Measurements from ENCODE around the gene PEAK1. TPM values are rescaled to one million over a fixed set of nuclear protein-coding genes. Genes with fewer than 3 reads are reported as not detected.

PEAK1 gene
- total and polyA plus RNA-seq, 9 of the 15 experiments (the other 6 are each of a cell fraction or from before 2014, with no cell fraction given): 0.99 to 22.4 (median 10.8) TPM

DNA sequence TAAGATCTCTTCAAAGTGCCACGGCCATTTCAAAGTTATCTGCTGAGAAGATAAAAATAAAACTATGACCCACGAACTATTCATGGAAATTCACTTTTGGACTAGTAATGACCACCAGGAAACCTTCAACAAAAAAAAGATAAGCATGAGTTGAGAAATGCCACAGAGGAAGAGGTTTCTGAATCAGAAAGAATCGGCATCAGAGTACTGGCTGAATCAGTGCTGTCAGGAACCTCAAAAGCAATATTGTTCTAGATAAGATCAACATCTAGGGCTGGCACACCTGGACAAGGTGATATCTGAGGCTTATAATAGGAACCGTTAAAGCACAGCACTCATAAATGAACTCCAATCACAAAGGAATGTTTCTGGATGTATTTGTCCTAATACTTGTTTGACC lies 72.7 kb downstream of the PEAK1 start (continued):
- TF ChIP-seq TFE3 (CRISPR knock-in tag; IDR thresholded peaks at IDR 0.05): no peak
- TF ChIP-seq, protein P1, sequence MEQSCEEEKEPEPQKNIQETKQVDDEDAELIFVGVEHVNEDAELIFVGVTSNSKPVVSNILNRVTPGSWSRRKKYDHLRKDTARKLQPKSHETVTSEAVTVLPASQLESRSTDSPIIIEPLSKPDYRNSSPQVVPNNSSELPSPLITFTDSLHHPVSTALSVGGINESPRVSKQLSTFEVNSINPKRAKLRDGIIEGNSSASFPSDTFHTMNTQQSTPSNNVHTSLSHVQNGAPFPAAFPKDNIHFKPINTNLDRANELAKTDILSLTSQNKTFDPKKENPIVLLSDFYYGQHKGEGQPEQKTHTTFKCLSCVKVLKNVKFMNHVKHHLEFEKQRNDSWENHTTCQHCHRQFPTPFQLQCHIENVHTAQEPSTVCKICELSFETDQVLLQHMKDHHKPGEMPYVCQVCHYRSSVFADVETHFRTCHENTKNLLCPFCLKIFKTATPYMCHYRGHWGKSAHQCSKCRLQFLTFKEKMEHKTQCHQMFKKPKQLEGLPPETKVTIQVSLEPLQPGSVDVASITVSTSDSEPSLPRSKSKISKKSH (CRISPR knock-in tag; IDR thresholded peaks at IDR 0.05): no peak

- Histone ChIP-seq H3K9me1 (ENCODE audit: control insufficient read depth, insufficient read depth, low read length) (no peaks in the 10 kb centered on the region), H3K4me3 (no peak overlapping the region), H3K36me3 (ENCODE audit: control insufficient read depth, insufficient read depth, low read length) (0 out of 3 replicates have a peak, but pooled peaks cover 3% of the 10 kb centered on the region), H3K9me3 (replicated peaks; ENCODE audit: control insufficient read depth, insufficient read depth, low read depth, low read length) (no peaks in the 10 kb centered on the region), H3K4me1 (replicated peaks in 1 of 2; ENCODE audit: control insufficient read depth in 2 of 2, insufficient read depth in 2 of 2, low read length in 2 of 2) (no peaks in the 10 kb centered on the region; a peak in 1 of 5 replicates), H3K79me2 (ENCODE audit: control insufficient read depth, insufficient read depth, low read length) (no peaks in the 10 kb centered on the region), H3K27ac (ENCODE audit: extremely low read depth, low read depth, low read length) (no peak overlapping the region), H3K4me2 (ENCODE audit: insufficient read depth, low read length) (no peak overlapping the region), H3K27me3 (ENCODE audit: control insufficient read depth in 2 of 2, insufficient read depth in 2 of 2, low read length in 2 of 2) (no peaks in the 10 kb centered on the region), H3K9ac (ENCODE audit: insufficient read depth in 1 of 2, low read depth in 2 of 2, low read length in 2 of 2) (no peak overlapping the region), H2AFZ (ENCODE audit: low read depth, low read length) (no peak overlapping the region), H4K20me1 (replicated peaks; ENCODE audit: control insufficient read depth, insufficient read depth, low read length) (no peaks in the 10 kb centered on the region)
- intact Hi-C loops (cut with micrococcal nuclease): no loop called here
- no peak for DNase-seq (ENCODE audit: extremely low read depth in 1 of 4, low spot score in 3 of 4)
- no peak for ATAC-seq
- 81% methylated on average over 4 of the region's 4 CpGs for WGBS (ENCODE audit: insufficient coverage, low coverage, missing lambda C conversion rate)
- ChIA-PET CTCF (ENCODE audit: low intra/inter-chr PET ratio) (no interaction called here), POLR2A (interaction anchor here (1.4 kb wide), 1 partner anchor 10 kb away, joined by 4 read pairs; no protein-coding TSS in a partner anchor)
- BruUV-seq (replicated peaks): no TSS peak
- TF ChIP-seq CHCHD3 (CRISPR knock-in tag; IDR thresholded peaks at IDR 0.05) (no peak), DLX4 (CRISPR knock-in tag; IDR thresholded peaks at IDR 0.05) (no peak), HDAC2 (IDR thresholded peaks at IDR 0.05) (no peak), ZNF274 (IDR thresholded peaks at IDR 0.05; ENCODE audit: borderline replicate concordance, low read depth, low read length) (no peak), RBM17 (IDR thresholded peaks at IDR 0.05; ENCODE audit: borderline replicate concordance, low read depth, low read length) (no peak), PATZ1 (CRISPR knock-in tag; IDR thresholded peaks at IDR 0.05; ENCODE audit: borderline replicate concordance) (no peak)
- TF ChIP-seq, protein P2, sequence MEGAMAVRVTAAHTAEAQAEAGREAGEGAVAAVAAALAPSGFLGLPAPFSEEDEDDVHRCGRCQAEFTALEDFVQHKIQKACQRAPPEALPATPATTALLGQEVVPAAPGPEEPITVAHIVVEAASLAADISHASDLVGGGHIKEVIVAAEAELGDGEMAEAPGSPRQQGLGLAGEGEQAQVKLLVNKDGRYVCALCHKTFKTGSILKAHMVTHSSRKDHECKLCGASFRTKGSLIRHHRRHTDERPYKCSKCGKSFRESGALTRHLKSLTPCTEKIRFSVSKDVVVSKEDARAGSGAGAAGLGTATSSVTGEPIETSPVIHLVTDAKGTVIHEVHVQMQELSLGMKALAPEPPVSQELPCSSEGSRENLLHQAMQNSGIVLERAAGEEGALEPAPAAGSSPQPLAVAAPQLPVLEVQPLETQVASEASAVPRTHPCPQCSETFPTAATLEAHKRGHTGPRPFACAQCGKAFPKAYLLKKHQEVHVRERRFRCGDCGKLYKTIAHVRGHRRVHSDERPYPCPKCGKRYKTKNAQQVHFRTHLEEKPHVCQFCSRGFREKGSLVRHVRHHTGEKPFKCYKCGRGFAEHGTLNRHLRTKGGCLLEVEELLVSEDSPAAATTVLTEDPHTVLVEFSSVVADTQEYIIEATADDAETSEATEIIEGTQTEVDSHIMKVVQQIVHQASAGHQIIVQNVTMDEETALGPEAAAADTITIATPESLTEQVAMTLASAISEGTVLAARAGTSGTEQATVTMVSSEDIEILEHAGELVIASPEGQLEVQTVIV (CRISPR knock-in tag; IDR thresholded peaks at IDR 0.05; ENCODE audit: borderline replicate concordance): no peak
- in situ Hi-C loops (cut with MboI): no loop called here
- no peak for FAIRE-seq
Measured at GRCh38 chr15:77346245-77347036, 73.5 kb downstream of the PEAK1 start.

All from K562 (cell line).